ENCODE data around the gene UNC5B.

The UNC5B gene

DNA sequence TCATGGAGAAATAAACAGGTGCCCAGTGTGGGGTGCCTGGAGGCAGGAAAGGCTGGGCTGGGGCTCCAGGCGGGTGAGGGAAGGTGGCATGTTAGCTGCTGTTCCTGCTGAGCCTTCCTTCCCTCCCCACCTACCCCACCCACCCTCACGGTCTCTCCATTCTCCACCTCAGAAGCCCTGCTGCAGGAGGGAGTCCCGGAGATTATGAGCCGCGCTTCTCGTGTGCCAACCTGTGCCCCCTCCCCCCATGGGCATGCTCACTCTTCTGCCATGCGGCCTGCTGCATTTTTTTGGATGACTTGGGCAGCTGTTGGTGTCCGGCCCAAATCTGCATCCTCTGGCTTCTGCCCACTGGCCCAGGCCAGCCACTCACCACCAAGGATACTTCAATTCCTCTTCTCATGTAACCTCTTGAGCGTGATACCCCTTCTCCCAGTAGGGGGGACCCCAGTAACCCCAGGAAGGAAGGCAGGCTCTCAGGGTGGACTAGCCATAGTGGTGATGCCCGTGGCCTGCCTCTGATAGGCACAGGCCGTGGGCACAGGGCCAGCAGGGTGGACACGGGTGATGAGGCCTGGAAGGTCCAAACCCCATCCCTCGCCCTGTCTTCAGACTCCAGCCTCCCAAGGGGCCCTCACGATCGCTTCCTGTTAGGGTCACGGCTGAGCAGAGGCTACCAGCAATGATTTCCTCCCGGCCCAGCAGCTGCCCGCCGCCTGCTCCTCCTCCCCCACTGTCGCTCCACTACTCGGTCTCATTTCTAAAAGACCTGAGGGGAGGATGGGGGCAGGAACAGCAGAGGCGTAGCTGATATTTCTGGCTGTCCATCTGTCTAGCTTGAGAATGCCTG lies 27.8 kb downstream of the UNC5B start:
- no peak for DNase-seq (ENCODE audit: low spot score)

DNA sequence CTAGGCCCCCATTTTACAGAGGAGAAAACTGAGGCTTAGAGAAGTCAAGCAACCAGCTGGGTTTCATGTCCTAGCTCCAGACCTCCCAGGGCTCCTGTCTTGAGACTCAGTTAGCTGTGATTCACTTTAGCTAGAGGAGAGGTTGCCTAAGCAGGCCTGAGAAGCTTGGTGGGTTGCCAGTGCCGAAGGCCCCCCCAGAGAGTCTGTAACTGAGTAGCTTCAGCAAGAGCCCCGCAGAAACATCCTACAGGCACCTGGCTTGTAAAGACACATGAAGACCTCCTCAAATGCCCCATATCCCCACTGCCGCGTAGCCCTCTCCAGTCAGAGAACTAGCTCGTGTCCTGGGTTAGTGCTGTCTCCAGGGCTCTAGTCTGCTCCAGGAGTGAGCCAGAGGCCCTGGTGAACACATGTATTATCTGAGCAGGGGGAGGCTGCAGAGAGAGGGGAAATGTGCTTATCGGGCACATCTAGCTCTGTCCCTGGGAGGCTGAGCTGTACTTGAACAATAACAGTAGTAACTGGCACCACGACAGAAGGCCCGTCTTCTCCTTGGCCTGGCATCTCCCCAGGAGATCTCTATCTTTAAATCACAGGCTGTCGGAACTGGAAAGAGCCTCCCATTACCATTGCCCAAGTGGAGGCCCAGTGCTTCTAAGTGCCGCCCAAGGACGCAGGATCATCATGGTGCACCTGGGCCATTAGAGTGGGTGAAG lies 28.9 kb downstream of the UNC5B start:
- peak; percentile 52 for DNase-seq (ENCODE audit: low spot score)

DNA sequence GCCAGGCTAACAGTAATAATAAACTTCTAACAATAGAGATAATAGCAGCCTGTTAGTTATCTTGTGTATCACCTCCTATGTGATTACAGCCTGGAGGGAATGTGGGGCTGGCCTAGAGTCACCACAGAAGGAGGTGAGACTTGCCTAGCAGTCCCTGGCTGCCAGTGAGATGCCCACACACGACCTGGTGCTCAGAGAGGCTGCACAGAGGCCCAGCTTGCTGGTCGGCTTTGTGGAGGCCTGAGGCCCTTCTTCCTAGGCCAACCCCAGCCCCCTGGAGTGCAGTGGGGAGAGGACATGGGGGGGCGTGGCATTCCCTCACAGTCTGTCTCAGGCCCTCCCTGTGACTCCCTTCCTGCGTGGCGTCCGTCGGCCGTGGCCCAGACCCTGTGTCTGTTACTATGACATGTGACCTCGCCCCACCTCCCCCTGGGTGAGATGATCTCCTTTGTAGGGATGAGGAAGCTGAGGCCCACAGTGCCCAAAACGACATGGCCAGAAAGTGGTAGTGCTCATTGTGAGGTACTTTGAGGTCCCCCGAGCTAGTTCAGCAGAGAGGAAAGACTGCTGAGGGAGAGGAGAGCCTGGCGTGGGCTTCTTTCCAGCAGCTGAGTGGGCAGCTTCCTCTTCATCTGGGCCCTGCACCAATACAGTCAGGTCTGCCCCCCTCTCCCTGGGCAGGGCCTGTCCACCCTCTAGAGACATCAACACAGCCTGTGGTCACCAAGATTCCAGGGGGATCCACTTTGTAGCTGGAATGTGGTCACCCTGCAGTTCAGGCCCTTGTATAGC lies 29.7 kb downstream of the UNC5B start:
- no peak for DNase-seq (ENCODE audit: low spot score)

DNA sequence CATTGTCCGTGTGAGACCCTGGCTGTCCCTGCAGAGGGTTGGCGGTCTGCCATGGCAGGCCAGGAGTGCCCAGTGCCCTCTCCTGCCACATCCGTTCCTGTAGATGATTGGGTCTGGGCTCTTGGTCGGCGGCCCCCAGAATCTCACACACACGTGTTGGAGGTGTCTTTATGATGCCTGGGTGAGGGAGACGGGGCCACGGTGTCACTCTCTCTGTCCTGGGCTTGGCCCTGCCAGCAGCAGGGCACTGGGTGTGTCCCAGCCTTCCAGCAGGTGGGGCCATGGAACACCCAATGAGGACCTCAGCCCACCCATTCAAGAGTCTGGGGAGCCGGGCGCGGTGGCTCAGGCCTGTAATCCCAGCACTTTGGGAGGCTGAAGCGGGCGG lies 30.2 kb downstream of the UNC5B start:
- DNase-seq (ENCODE audit: low spot score) = no peak

DNA sequence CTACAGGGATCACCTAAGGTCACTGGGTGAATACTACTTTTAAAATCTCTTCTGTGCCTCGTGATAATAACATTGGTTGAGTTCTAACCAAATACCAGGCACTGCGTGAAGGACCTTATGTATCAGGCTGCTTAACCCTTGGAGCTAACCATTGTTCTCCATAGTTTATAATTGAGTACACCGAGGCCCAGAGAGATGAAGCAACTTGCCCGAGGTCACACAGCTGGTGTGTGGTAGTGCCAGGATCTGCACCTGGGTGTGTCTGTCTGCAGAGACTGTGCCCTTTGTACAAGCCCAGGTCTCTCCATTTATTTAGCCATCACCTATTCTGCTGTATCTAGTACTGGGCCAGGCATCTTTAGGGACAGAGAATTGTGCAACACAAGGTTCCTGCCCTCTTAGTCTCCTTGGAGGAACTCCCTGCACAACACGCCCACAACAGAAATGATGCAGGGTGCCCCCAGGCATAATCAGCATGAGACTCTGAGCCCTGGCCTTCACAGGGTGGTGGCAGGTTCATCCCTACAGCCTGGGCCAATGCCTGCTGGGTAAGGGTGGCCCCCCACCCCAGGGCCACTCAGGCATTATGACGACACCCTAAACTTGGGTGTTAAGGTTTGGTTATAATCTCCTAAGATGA lies 31.5 kb downstream of the UNC5B start:
- peak; percentile 58 for DNase-seq (ENCODE audit: low spot score)

DNA sequence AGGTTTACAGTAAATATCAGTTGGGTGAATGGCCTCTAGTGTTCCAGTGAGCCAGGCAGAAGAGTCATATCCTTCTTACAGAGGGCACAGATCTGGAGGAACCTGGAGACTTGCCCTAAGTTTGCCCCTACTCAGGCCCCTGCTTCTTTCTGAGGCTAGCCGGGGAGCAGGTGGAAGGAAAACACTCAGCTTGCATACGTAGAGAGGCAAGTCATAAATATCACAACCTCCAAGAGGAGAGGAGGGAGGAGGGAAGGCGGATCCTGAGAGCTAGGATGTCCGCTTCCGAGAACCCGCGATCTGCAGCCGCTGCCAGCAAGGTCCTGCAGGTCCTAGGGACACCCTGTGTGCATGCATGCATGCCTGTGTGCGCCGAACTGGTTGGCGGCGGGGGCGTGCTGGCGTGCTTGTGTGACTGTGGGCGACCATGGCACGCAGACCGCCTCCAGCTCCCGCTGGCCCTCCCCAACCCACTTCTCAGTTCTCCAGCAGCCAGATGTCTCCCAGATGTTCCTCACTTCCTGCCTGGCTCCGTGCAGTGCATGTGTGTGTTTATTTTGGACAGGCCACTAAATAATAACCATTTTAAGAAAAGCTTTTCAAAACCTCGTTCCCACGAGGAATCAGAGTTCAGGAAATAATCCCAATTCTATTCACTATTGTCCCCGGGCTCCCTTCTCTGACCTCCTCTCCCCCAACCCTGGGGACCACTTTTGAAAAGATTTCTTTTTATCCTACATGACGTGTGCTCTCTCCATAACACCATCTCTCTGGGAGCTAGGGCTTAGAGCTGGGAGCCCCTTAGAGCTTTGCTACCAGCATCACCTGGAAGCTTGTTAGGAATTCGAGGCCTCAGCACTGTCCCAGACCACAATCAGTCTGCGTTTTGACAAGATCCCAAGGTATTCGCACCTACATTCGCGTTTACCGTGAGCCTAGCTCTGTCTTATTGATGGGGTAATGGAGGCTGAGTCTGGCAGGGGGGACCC lies 32.4 kb downstream of the UNC5B start:
- peak; percentile 93 for DNase-seq (ENCODE audit: low spot score)

DNA sequence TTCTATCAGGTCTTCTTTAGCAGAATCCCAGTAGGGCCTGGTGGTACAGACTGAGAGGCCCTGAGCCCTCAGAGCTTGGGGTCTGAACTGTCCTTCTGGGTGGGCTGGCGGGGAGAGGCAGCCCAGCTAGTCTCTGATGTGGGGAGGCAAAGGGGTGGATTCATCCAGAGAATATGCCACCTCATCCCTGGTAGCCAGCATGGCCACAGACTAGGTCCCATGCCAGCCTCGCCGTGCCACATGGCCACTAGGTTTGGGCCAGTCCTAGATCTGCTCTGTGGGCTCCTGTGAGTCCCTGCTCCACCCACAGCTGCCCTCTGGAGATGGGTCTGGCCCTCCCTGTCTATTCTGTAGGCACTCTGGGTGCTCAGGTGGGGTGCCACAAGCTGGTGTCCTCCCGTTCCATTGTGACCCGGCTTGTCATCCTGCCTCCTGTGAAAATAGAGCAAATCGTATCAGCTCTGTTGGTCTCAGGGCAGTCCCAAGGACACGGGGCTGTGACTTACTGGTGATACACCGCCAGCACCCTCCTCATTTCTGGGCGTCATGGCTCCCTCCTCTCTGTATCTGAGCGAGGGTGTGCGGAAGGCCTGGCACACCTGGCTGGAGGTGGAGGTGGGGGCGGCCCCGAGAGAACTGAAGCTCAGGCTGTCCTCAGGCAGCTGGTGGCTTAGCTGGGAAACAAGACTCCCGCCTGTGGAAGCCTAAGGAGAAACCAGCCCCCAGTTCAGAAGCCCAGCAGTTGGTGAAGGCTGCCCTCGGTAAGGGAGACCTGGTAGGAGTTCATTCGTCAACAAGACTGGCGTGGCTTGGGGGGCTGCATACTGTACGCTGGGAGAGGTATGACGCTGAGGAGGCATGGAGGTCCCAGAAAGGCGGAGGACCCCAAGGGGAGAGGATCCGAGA lies 33.3 kb downstream of the UNC5B start:
- DNase-seq (ENCODE audit: low spot score) = no peak

DNA sequence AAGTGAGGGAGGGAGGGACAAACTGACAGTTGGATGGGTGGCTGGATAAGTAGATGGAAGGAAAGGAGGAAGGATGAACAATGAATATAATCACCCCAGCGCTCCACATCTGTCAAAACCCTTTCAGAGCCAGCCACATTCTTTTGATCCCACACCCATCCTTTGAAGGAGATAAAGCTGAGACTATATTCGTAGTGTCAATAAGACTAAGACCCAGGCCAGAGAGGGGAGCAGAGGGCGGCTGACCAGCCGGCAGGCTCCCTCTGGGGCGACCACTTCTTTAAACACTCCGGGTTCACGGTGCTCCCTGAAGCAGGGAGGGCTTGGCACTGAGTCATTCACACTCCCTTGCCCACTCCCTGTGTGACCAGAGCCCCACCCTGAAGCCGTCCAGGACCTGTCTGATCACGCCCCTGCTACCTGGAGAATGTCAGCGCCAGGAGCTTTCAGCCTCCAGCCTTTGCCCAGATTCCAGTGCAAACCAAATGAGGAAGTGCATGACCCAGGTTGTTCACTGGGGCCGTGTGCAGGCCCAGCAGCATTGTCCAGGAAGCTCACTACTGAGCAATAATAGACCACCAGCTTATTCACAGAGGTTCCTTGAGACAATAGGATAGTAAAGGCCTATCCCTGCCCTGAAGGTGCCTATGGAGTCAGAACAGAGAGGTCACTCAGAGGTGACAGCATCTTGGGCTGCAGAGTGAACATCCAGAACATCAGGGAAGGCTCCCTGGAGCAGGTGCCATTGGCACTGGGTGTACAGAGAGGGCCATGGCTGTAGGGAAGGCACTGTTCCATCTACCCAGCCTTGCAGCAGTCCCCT lies 34.4 kb downstream of the UNC5B start:
- DNase-seq (ENCODE audit: low spot score) = no peak

DNA sequence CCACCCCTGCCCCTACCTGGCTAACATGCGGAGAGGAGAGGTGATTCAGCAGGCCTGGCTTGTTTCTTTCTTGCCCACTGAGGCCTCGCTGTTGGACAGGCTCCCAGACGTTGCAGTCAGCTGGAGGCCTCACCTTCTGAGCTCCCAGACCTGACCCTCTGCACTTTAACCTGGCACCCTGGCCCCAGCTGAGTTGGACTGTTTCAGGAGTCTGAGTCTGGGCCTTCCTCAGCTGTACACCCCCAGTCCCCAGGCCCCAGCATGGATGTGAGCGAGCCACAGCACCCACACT lies 35.0 kb downstream of the UNC5B start:
- DNase-seq (ENCODE audit: low spot score) = no peak

DNA sequence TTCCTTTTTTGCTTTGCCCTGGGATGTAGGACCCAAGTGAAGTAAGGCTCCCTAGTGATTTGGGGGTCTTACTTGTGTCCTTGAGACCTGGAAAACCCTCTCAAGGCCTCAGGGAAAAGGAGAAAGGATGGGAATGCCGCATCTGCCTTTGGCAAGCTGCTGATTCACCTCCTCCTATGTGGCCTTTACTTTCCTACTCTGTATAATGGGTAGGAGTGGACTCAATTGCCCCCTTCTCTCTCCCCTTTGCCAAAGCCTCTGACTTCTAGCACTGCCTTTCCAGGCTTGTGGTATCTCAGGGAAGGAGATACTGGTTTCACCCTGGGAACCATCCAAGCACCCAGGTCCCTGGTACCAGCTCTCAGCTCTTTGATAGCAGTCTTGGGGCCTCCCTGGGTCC lies 35.4 kb downstream of the UNC5B start:
- no peak for DNase-seq (ENCODE audit: low spot score)

DNA sequence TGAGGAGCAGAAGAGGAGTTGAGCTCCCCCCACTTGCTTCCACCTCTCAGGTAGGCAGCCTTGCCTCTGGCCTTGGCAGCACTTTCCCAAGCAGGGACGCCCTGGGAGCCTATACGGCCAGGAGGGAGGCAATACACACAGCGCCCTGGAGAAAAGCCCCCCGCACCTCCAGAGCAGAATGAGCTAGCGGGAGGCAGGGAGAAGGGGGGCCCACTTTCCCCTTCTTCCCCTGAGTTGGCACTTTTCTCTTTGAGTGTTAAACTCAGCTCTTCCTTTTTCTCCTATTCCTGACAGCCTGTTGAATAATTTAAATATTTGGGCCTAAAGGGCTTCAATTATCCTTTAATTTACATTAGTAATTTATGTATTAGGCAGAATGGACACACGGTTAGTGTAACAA lies 35.8 kb downstream of the UNC5B start:
- DNase-seq (ENCODE audit: low spot score) = no peak

DNA sequence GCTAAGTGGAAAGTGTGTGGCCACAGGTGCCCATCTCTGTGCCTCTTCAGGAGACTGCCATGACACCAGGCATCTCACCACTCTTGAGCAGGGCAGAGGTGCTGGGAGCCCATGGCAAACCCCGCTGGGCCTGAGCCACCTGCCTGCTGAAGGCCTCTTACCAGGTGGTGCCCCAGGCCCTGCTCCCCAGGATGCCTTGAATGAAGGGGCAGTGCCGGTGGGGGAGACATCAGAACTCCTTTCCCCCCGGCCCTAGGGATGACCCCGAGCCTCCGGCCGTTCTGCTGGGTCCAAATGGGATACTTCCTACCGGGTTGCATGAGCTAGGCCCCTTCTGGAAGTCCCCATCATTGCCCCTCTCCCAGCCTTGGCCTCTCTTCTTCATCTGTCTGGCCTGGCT lies 37.6 kb downstream of the UNC5B start:
- DNase-seq (ENCODE audit: low spot score) = no peak

DNA sequence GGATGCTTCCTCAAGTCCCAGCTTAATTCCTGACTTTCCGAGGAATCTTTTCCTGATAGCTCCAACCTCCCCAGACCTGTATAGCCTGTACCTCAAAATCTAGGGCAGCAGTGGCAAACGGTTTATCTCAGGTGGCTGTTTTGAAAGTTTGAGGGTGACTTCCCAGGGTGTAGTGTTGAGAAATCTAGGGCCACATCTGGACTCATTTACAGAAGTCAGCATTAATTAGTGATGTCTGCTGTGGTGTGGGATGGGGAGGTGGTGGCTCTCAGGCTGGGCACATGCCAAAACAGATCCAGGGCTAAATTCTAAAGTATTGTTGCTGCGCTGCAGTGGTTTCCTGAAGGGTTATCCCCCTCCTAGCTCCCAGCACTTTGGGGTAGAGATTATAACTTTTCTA lies 38.0 kb downstream of the UNC5B start:
- DNase-seq (ENCODE audit: low spot score) = peak; percentile 54

DNA sequence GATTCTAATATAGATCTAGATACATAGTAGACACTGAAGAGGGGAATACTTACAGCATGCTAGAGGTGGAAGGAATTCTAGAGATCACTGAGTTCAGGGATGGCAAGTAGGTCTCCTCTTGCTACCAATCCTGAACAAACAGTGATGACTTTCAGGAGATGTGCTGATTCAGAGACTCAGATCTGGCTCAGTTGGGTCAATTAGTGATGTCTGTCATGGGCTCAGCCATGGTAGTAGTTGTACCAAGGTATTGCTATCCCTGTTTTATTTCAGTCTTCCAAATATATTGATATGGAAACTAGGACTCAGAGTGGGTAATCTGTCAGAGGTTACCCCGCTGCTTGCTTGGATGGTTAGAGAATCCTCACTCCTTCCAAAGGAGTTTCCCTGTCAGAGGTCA lies 38.5 kb downstream of the UNC5B start:
- DNase-seq (ENCODE audit: low spot score) = no peak

DNA sequence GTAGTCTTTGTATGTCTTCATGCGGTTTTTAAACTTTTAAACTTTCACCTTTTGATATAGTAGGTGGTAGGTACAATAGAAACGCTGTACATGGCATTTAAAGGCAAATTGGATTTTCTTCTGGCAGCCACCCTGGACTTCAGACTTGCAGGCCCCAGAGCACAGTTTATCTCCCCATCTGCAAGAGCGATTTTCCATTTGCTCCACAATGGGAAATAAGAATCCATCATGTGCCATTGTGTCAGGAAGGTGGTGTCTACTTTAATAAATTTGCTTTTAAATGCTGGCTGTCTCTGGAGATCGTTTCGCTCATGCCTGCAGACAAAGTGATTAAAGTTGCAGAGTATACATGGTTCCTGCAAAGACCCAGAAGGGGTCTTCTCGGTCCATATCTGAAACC lies 38.9 kb downstream of the UNC5B start:
- DNase-seq (ENCODE audit: low spot score) = no peak

DNA sequence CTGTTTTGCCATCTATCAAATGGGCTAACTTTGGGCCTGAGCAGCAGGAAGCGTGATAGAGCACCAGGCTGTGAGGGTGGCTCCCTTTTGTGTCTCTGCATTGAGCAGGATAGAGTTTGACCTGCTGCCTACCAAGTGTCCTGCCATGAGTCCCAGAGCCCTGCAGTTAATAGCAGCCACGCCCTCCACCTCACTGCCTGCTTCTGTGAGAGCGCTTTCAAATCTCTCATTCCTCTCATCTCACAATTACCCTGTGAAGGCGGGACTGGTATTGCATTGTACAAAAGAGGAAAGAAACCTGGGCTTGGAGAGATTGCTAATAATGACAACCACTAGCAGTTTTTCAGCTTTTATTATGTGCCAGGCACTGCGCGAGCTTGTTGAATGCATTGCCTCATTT lies 39.9 kb downstream of the UNC5B start:
- DNase-seq (ENCODE audit: low spot score) = no peak

DNA sequence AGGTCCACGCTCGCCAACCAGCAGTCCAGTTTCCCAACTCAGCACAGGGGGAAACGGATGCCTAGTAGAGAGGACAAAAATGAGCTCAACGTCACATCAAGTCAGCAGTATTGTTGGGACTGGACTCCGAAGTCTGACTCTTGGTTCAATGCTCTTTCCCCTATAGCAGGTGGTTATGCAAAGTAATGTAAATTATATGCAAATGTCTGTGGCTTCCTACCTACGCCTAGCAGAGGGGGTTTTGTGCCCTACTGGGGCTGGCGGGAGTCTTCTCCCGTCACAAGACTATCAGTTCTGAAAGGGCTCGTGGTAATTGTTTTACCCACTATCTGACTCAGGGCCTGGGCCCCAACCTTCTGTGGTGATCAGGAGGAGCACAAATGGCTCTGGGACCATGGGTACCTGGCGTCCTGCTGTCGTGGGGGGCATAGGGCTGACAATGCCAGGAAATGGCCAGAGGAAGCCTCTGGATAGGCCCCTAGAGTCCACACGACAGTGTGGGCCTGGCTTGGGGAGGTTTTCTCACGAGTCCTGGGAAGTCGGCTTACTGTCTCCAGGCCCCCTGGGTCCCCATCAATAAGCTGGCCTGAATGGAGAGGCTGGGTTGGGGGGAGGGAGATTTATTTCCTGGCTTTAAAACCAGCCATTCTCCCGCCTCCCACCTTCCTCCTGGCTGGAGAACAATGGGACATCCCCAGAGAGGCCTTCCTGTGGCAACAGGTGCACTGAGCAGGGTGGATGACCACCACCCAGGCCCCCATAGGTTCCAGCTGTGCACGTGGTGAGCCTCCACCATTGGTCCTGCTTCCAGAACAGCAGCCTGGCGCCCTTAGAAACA lies 41.8 kb downstream of the UNC5B start:
- no peak for DNase-seq (ENCODE audit: low spot score)

DNA sequence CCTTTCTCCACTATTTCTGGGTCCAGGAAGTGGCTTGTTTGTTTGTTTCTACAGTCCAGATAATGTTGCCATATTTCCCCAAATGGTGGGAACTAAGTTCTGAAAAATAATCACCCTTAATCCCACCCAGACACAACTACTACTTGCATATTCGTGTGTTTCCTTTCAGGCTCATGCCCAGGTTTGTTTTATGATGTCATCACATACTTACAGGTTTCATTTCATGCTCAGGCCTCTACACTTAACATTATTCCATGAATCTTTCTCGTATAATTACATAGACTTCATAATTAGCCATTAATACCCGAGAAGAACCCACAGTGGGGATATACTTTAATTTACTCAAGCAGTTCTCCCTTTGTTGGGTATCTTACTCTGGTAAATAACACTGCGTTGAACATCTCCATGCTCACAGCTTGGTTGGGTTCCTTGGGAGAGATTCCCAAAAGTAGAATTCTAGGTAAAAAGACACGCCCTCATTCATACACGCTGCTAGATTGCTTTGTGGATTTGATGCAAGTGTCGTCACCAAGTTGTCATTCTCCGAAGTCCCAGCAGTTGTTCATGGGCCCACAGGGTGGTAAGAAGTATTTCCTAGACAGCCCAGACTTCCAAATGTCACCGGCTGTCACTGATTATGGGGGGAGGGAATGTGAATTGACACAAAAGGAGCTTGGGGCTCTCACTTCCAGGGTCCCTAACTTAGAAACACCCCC lies 42.6 kb downstream of the UNC5B start:
- no peak for DNase-seq (ENCODE audit: low spot score)
